ENCODE data around the gene HLA-F.

- TF ChIP-seq CTCF (IDR thresholded peaks at IDR 0.05) (no peak), POLR2A (IDR thresholded peaks at IDR 0.05) (no peak)
Measured at GRCh38 chr6:29745855-29746449, 22.7 kb downstream of the HLA-F start.
